Measurements from ENCODE around the gene RNPS1. TPM values are rescaled to one million over a fixed set of nuclear protein-coding genes. Genes with fewer than 3 reads are reported as not detected.
"Not testable (repeated sequence)": the region's sequence is repeated elsewhere in the genome, so short reads cannot be mapped to it uniquely, and the experiment has no call there.

Gene RNPS1
- polyA plus RNA-seq, 3 donors from 2014 or later = 179 to 332 (median 189) TPM

GRCh38 chr16:2277466-2278271, 9.7 kb upstream of the RNPS1 start:
- no peak overlapping the region for H3K4me3 Mint-ChIP-seq
- no peaks in the 10 kb centered on the region for H3K4me1 Mint-ChIP-seq
- no peak for DNase-seq
- H3K27ac Mint-ChIP-seq = no peak overlapping the region
- H3K27me3 Mint-ChIP-seq (ENCODE audit: low read depth in 3 of 3) = no peaks in the 10 kb centered on the region
- H3K9me3 Mint-ChIP-seq = no peaks in the 10 kb centered on the region
- peaks cover 0 to 4% (median 3%) of the 10 kb centered on the region in 3 donors for H3K36me3 Mint-ChIP-seq

- no peak overlapping the region for H3K27ac Mint-ChIP-seq
- DNase-seq = no peak
- H3K27me3 Mint-ChIP-seq (ENCODE audit: low read depth in 3 of 3) = no peaks in the 10 kb centered on the region
- no peaks in the 10 kb centered on the region for H3K9me3 Mint-ChIP-seq
- H3K36me3 Mint-ChIP-seq = peaks cover 0 to 4% (median 3%) of the 10 kb centered on the region in 3 donors
- no peak overlapping the region for H3K4me3 Mint-ChIP-seq
- H3K4me1 Mint-ChIP-seq = no peaks in the 10 kb centered on the region
Observed at GRCh38 chr16:2276368-2277195, 8.7 kb upstream of the RNPS1 start.

GRCh38 chr16:2275476-2276367, 7.8 kb upstream of the RNPS1 start:
- no peaks in the 10 kb centered on the region for H3K9me3 Mint-ChIP-seq
- H3K27ac Mint-ChIP-seq = no peak overlapping the region
- no peaks in the 10 kb centered on the region for H3K4me1 Mint-ChIP-seq
- DNase-seq = no peak
- no peak overlapping the region for H3K4me3 Mint-ChIP-seq
- H3K36me3 Mint-ChIP-seq = peaks cover 0 to 4% (median 3%) of the 10 kb centered on the region in 3 donors
- H3K27me3 Mint-ChIP-seq (ENCODE audit: low read depth in 3 of 3) = peaks cover 0 to 2% (median 0%) of the 10 kb centered on the region in 3 donors

GRCh38 chr16:2273931-2274330, 6.0 kb upstream of the RNPS1 start:
- H3K27ac Mint-ChIP-seq = no peak overlapping the region
- H3K36me3 Mint-ChIP-seq = no peaks in the 10 kb centered on the region
- H3K9me3 Mint-ChIP-seq = no peaks in the 10 kb centered on the region
- DNase-seq = no peak
- H3K27me3 Mint-ChIP-seq (ENCODE audit: low read depth in 3 of 3) = peaks cover 0 to 7% (median 0%) of the 10 kb centered on the region in 3 donors
- peaks cover 9 to 10% of the 10 kb centered on the region in 2 donors for H3K4me1 Mint-ChIP-seq
- H3K4me3 Mint-ChIP-seq = no peak overlapping the region

GRCh38 chr16:2273484-2273883, 5.6 kb upstream of the RNPS1 start:
- Mint-ChIP-seq H3K4me3 (no peak overlapping the region), H3K27ac (no peak overlapping the region), H3K9me3 (no peaks in the 10 kb centered on the region), H3K36me3 (no peaks in the 10 kb centered on the region), H3K4me1 (peaks cover 10 to 12% of the 10 kb centered on the region in 2 donors), H3K27me3 (ENCODE audit: low read depth in 3 of 3) (peaks cover 0 to 11% (median 0%) of the 10 kb centered on the region in 3 donors)
- DNase-seq = no peak

GRCh38 chr16:2271848-2272461, 4.0 kb upstream of the RNPS1 start:
- Mint-ChIP-seq H3K4me1 (peaks cover 13 to 20% of the 10 kb centered on the region in 2 donors), H3K27ac (no peak overlapping the region), H3K9me3 (no peaks in the 10 kb centered on the region), H3K36me3 (no peaks in the 10 kb centered on the region), H3K4me3 (no peak overlapping the region), H3K27me3 (ENCODE audit: low read depth in 3 of 3) (peaks cover 5 to 18% (median 5%) of the 10 kb centered on the region in 3 donors)
- no peak for DNase-seq

- H3K4me1 Mint-ChIP-seq = peaks cover 24 to 31% of the 10 kb centered on the region in 2 donors
- no peak for DNase-seq
- H3K27ac Mint-ChIP-seq = no peak overlapping the region
- no peaks in the 10 kb centered on the region for H3K36me3 Mint-ChIP-seq
- peak overlapping the region in 2 of 5 donors; percentile 2 to 33 for H3K4me3 Mint-ChIP-seq
- H3K9me3 Mint-ChIP-seq = no peaks in the 10 kb centered on the region
- peaks cover 5 to 18% (median 5%) of the 10 kb centered on the region in 3 donors for H3K27me3 Mint-ChIP-seq (ENCODE audit: low read depth in 3 of 3)
Observed at GRCh38 chr16:2270588-2271470, 2.9 kb upstream of the RNPS1 start.

- peak overlapping the region in 4 of 5 donors; percentile 94 to 98 (median 96) for H3K4me3 Mint-ChIP-seq
- H3K4me1 Mint-ChIP-seq = peaks cover 32 to 36% of the 10 kb centered on the region in 2 donors
- peak overlapping the region in 3 of 6 donors; percentile 20 to 97 (median 82) for H3K27ac Mint-ChIP-seq
Observed at GRCh38 chr16:2270070-2270462, 2.1 kb upstream of the RNPS1 start.

GRCh38 chr16:2267505-2267912, 417 bp downstream of the RNPS1 start:
- Mint-ChIP-seq H3K27me3 (ENCODE audit: low read depth in 3 of 3) (peaks cover 5 to 20% (median 5%) of the 10 kb centered on the region in 3 donors), H3K27ac (peak overlapping the region; percentile 95 to 98 (median 98)), H3K4me3 (peak overlapping the region; percentile 94 to 98 (median 96)), H3K4me1 (peaks cover 42 to 45% of the 10 kb centered on the region in 2 donors)
- not testable (repeated sequence) for H3K9me3 Mint-ChIP-seq, DNase-seq, H3K36me3 Mint-ChIP-seq

More at GRCh38 chr16:2270070-2270462, 2.1 kb upstream of the RNPS1 start:
- no peak for DNase-seq
- Mint-ChIP-seq H3K27me3 (ENCODE audit: low read depth in 3 of 3) (peaks cover 5 to 18% (median 5%) of the 10 kb centered on the region in 3 donors), H3K9me3 (no peaks in the 10 kb centered on the region), H3K36me3 (no peaks in the 10 kb centered on the region)

GRCh38 chr16:2266887-2267286, 1.0 kb downstream of the RNPS1 start:
- Mint-ChIP-seq H3K36me3 (peaks cover 0 to 10% (median 3%) of the 10 kb centered on the region in 3 donors), H3K27ac (peak overlapping the region; percentile 87 to 98 (median 94)), H3K4me1 (peaks cover 42 to 45% of the 10 kb centered on the region in 2 donors), H3K4me3 (peak overlapping the region; percentile 94 to 98 (median 96)), H3K27me3 (ENCODE audit: low read depth in 3 of 3) (peaks cover 5 to 20% (median 8%) of the 10 kb centered on the region in 3 donors)
- peak in 1 of 3 donors; percentile 17 for DNase-seq
- not testable (repeated sequence) for H3K9me3 Mint-ChIP-seq

- Mint-ChIP-seq H3K27ac (peak overlapping the region in 1 of 6 donors; percentile 29), H3K4me1 (peaks cover 28 to 35% of the 10 kb centered on the region in 2 donors), H3K36me3 (peaks cover 0 to 22% (median 11%) of the 10 kb centered on the region in 3 donors)
- H3K27me3 Mint-ChIP-seq (ENCODE audit: low read depth in 3 of 3); H3K4me3 Mint-ChIP-seq; DNase-seq; H3K9me3 Mint-ChIP-seq: not testable (repeated sequence)
Observed at GRCh38 chr16:2263026-2263425, 4.9 kb downstream of the RNPS1 start.

- Mint-ChIP-seq H3K36me3 (peaks cover 6 to 40% (median 21%) of the 10 kb centered on the region in 3 donors), H3K27me3 (ENCODE audit: low read depth in 3 of 3) (peaks cover 0 to 7% (median 3%) of the 10 kb centered on the region in 3 donors), H3K9me3 (no peaks in the 10 kb centered on the region), H3K4me3 (no peak overlapping the region), H3K4me1 (peaks cover 8 to 14% of the 10 kb centered on the region in 2 donors), H3K27ac (no peak overlapping the region)
- no peak for DNase-seq
Observed at GRCh38 chr16:2260250-2260649, 7.7 kb downstream of the RNPS1 start.
